ENCODE data around the gene SMARCAL1. TPM values are rescaled to one million over a fixed set of nuclear protein-coding genes. Genes with fewer than 3 reads are reported as not detected.

SMARCAL1 gene
- total and polyA plus RNA-seq, 2 of the 4 experiments (the other 2 are of a cell fraction) = 13.6 to 21.0 TPM

DNA sequence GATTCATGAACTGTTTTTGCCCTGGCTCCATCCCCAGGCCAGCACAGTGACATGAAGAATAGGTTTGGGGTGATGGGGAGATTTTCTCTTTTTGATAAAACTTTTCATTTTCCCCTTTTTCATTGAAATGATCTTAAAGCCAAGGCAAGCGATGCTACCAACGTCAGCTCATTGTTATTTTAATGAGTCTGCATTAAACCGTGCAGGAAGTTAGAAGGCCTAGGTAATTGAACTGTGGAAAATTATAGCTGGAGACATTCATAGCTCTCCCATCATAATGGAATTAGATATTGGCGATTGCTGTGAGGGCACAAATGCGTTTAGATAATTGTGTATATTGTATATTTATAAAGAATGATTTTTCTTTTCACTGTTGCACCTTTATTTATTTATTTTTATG, 33.2 kb downstream of the SMARCAL1 start:
- no peak overlapping the region for H2BK20ac ChIP-seq (ENCODE audit: low read depth, low read length)
- no peak for TF ChIP-seq RCOR1 (IDR thresholded peaks at IDR 0.05; ENCODE audit: insufficient replicate concordance, low read length)
- TF ChIP-seq MAFK (IDR thresholded peaks at IDR 0.05; ENCODE audit: low read depth, low read length) = no peak
- no peak for TF ChIP-seq MAZ (IDR thresholded peaks at IDR 0.05; ENCODE audit: borderline replicate concordance, low read depth, low read length)
- TF ChIP-seq CHD1 (IDR thresholded peaks at IDR 0.05; ENCODE audit: low read depth, low read length) = no peak
- TF ChIP-seq, protein P1, sequence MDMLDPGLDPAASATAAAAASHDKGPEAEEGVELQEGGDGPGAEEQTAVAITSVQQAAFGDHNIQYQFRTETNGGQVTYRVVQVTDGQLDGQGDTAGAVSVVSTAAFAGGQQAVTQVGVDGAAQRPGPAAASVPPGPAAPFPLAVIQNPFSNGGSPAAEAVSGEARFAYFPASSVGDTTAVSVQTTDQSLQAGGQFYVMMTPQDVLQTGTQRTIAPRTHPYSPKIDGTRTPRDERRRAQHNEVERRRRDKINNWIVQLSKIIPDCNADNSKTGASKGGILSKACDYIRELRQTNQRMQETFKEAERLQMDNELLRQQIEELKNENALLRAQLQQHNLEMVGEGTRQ (IDR thresholded peaks at IDR 0.05; ENCODE audit: low read depth, low read length) = no peak
- no peak for TF ChIP-seq RFX5 (IDR thresholded peaks at IDR 0.05; ENCODE audit: low read depth, low read length)
- TF ChIP-seq SMC3 (IDR thresholded peaks at IDR 0.05; ENCODE audit: low read depth, low read length) = no peak
- TF ChIP-seq NFE2L2 (IDR thresholded peaks at IDR 0.05; ENCODE audit: low read depth, low read length) = no peak
- TF ChIP-seq, protein P2, sequence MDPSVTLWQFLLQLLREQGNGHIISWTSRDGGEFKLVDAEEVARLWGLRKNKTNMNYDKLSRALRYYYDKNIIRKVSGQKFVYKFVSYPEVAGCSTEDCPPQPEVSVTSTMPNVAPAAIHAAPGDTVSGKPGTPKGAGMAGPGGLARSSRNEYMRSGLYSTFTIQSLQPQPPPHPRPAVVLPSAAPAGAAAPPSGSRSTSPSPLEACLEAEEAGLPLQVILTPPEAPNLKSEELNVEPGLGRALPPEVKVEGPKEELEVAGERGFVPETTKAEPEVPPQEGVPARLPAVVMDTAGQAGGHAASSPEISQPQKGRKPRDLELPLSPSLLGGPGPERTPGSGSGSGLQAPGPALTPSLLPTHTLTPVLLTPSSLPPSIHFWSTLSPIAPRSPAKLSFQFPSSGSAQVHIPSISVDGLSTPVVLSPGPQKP (IDR thresholded peaks at IDR 0.05; ENCODE audit: borderline replicate concordance, low read depth, low read length) = no peak
- TF ChIP-seq POLR2A (IDR thresholded peaks at IDR 0.05; ENCODE audit: low read depth, low read length) = no peak
- TF ChIP-seq CTCF (conservative IDR thresholded peaks at IDR 0.05; ENCODE audit: low read depth, low read length) = no peak
- TF ChIP-seq MXI1 (IDR thresholded peaks at IDR 0.05; ENCODE audit: borderline replicate concordance, low read depth, low read length) = no peak
- no peak for TF ChIP-seq BHLHE40 (IDR thresholded peaks at IDR 0.05; ENCODE audit: low read depth, low read length)
- TF ChIP-seq RAD21 (IDR thresholded peaks at IDR 0.05; ENCODE audit: low read length) = no peak
- no TSS peak for BruUV-seq (replicated peaks)
- H3K14ac ChIP-seq (replicated peaks; ENCODE audit: low read depth, low read length) = no peak overlapping the region
- ChIA-PET POLR2A (ENCODE audit: unreplicated experiment) (no interaction called here), CTCF (no interaction called here)
- H3K27ac ChIP-seq (ENCODE audit: insufficient read depth, low read length) = no peak overlapping the region
- no peaks in the 10 kb centered on the region; a peak in 1 of 4 replicates for H3K79me1 ChIP-seq (ENCODE audit: low read depth in 1 of 2, low read length in 2 of 2)
- no peak overlapping the region for H3K23ac ChIP-seq (ENCODE audit: low read depth, low read length)
- H4K5ac ChIP-seq (ENCODE audit: low read depth, low read length) = no peak overlapping the region
- no peaks in the 10 kb centered on the region for H3K27me3 ChIP-seq (ENCODE audit: control insufficient read depth, insufficient read depth, low read length)
- H2AK9ac ChIP-seq (replicated peaks; ENCODE audit: low read depth, low read length, poor library complexity) = no peak overlapping the region
- H4K91ac ChIP-seq (ENCODE audit: insufficient read depth, low read depth, low read length) = no peak overlapping the region
- no peak overlapping the region for H3K9ac ChIP-seq (ENCODE audit: low read depth, low read length)
- H3K18ac ChIP-seq (ENCODE audit: low read depth, low read length) = no peak overlapping the region
- ATAC-seq (ENCODE audit: low read depth) = no peak
- no peak overlapping the region for H3K56ac ChIP-seq (ENCODE audit: extremely low read depth, insufficient read depth, low read length)
- H2BK15ac ChIP-seq (ENCODE audit: low read depth, low read length) = no peak overlapping the region
- 0 out of 2 replicates have a peak, but pooled peaks cover 3% of the 10 kb centered on the region for H3K9me1 ChIP-seq (ENCODE audit: insufficient read depth, low read length)
- H3K4me1 ChIP-seq (ENCODE audit: control insufficient read depth, insufficient read depth, low read length) = no peaks in the 10 kb centered on the region; the same call in 1 of the 2 replicates
- dilution Hi-C loops (cut with HindIII; ENCODE audit: low sequenced_read_pairs, unreplicated experiment) (no loop called here), in situ Hi-C loops (cut with MboI; ENCODE audit: low sequenced_read_pairs) (no loop called here), intact Hi-C loops (cut with micrococcal nuclease) (no loop called here)
- no peaks in the 10 kb centered on the region for H4K20me1 ChIP-seq (ENCODE audit: insufficient read depth, low read length)
- no peak overlapping the region for H2AFZ ChIP-seq (replicated peaks; ENCODE audit: low read length, poor library complexity)
- no peak overlapping the region for H2BK120ac ChIP-seq (ENCODE audit: low read depth, low read length)
- no peak overlapping the region for H3K4me2 ChIP-seq (ENCODE audit: low read depth, low read length)
- peaks cover 32% of the 10 kb centered on the region for H3K36me3 ChIP-seq (ENCODE audit: control insufficient read depth, insufficient read depth, low read length)
- H2AK5ac ChIP-seq (ENCODE audit: low read depth, low read length) = no peak overlapping the region
- H4K8ac ChIP-seq (ENCODE audit: low read depth in 2 of 2, low read length in 2 of 2) = no peak overlapping the region
- no peak overlapping the region for H3K4ac ChIP-seq (ENCODE audit: low read depth, low read length)
- WGBS, 2 experiments (ENCODE audit: extremely low coverage in 2 of 2, insufficient read length in 1 of 2) = no CpG with 5 or more reads among the region's 5 CpGs
- no peak overlapping the region for H2BK5ac ChIP-seq (ENCODE audit: low read depth, low read length, poor library complexity, severe bottlenecking)
- no peaks in the 10 kb centered on the region; the same call in 1 of the 2 replicates for H3K9me3 ChIP-seq (ENCODE audit: control insufficient read depth, insufficient read depth, low read length)
- no peak overlapping the region for H3K4me3 ChIP-seq (ENCODE audit: insufficient read depth, low read depth, low read length)
- DNase-seq = peak; percentile 7

All from IMR-90 (cell line).